CD4-positive, alpha-beta T cell treated with Interleukin-17A for 1 hour (primary cell): ENCODE measurements around the gene AAMP.
A peak's percentile ranks its signal among the peaks of the same experiment; 100 is the strongest.

Experiments used
- DNase-seq: peaks from one replicate; pipeline ENCODE4 v3.0.0-alpha.2; 2020

Gene AAMP

GRCh38 chr2:218293715-218294429 is 23.9 kb upstream of the AAMP start:
- no peak for DNase-seq

GRCh38 chr2:218292048-218293014 is 22.4 kb upstream of the AAMP start, which contains the start of gene TMBIM1:
TMBIM1 (minus strand) TSS chr2:218292503; CDS start chr2:218282141, 10,362 bp downstream.
- peak; percentile 86 for DNase-seq

- peak; percentile 42 for DNase-seq
These were observed 21.5 kb upstream of the AAMP start for GRCh38 chr2:218291318-218292047.

GRCh38 chr2:218290316-218291261 is 20.7 kb upstream of the AAMP start:
- peak; percentile 75 for DNase-seq

GRCh38 chr2:218289639-218290315 is 19.8 kb upstream of the AAMP start:
- DNase-seq, result no peak

- DNase-seq, result peak; percentile 93
These were observed 16.9 kb upstream of the AAMP start for GRCh38 chr2:218286570-218287459.

GRCh38 chr2:218285604-218286003 is 15.7 kb upstream of the AAMP start:
- DNase-seq, result peak; percentile 42

GRCh38 chr2:218284106-218284811 is 14.3 kb upstream of the AAMP start:
- peak; percentile 72 for DNase-seq

GRCh38 chr2:218282173-218282991 is 12.4 kb upstream of the AAMP start:
- DNase-seq, result no peak

GRCh38 chr2:218281449-218281848 is 11.5 kb upstream of the AAMP start:
- DNase-seq, result no peak

GRCh38 chr2:218280260-218280870 is 10.4 kb upstream of the AAMP start:
- no peak for DNase-seq

GRCh38 chr2:218278531-218279360 is 8.8 kb upstream of the AAMP start:
- DNase-seq, result no peak

- no peak for DNase-seq
These were observed 8.0 kb upstream of the AAMP start for GRCh38 chr2:218277921-218278320.

- no peak for DNase-seq
These were observed 7.2 kb upstream of the AAMP start for GRCh38 chr2:218276986-218277755.

- no peak for DNase-seq
These were observed 5.6 kb upstream of the AAMP start for GRCh38 chr2:218275371-218276072.

- no peak for DNase-seq
These were observed 4.6 kb upstream of the AAMP start for GRCh38 chr2:218274586-218274985.
